ENCODE results near the gene TMEM63B.

DNA sequence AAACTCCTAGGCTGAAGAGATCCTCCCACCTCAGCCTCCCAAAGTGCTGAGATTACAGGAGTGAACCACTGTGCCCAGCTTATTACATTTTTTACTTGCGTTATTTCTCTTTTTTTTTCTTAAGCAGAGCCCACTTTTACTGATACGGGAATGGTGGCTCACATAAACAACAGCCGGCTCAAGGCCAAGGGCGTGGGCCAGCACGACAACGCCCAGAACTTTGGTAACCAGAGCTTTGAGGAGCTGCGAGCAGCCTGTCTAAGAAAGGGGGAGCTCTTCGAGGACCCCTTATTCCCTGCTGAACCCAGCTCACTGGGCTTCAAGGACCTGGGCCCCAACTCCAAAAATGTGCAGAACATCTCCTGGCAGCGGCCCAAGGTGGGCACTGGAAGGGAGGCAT, 41.8 kb downstream of the TMEM63B start:
- TF ChIP-seq, protein P1, sequence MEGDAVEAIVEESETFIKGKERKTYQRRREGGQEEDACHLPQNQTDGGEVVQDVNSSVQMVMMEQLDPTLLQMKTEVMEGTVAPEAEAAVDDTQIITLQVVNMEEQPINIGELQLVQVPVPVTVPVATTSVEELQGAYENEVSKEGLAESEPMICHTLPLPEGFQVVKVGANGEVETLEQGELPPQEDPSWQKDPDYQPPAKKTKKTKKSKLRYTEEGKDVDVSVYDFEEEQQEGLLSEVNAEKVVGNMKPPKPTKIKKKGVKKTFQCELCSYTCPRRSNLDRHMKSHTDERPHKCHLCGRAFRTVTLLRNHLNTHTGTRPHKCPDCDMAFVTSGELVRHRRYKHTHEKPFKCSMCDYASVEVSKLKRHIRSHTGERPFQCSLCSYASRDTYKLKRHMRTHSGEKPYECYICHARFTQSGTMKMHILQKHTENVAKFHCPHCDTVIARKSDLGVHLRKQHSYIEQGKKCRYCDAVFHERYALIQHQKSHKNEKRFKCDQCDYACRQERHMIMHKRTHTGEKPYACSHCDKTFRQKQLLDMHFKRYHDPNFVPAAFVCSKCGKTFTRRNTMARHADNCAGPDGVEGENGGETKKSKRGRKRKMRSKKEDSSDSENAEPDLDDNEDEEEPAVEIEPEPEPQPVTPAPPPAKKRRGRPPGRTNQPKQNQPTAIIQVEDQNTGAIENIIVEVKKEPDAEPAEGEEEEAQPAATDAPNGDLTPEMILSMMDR (IDR thresholded peaks at IDR 0.05) = no peak
- TF ChIP-seq POLR2A (IDR thresholded peaks at IDR 0.05) = no peak
- no peak for TF ChIP-seq POLR2AphosphoS5 (IDR thresholded peaks at IDR 0.05)
